GM23248 (cell line): ENCODE data around the gene SH3BP1. TPM values are rescaled to one million over a fixed set of nuclear protein-coding genes. Genes with fewer than 3 reads are reported as not detected.

ENCODE experiments used
- DNase-seq: peaks from one replicate; pipeline ENCODE4 v3.0.0-alpha.2; 2015
- H2AFZ ChIP-seq: fragments of 200-600 bp; sonication (generic); 2 replicates; pipeline ENCODE4 v1.6.1; 2016; ENCODE audit warnings: antibody characterized with exemption
- H3F3A ChIP-seq: fragments of 200-600 bp; sonication (generic); 2 replicates; pipeline ENCODE4 v1.6.1; 2016; ENCODE audit warnings: mild to moderate bottlenecking, antibody characterized with exemption, mixed run types; ENCODE audit not compliant: insufficient read depth
- H3K27ac ChIP-seq: fragments of 200-600 bp; sonication (generic); 2 replicates; pipeline ENCODE4 v1.5.1; 2016; ENCODE audit warnings: mild to moderate bottlenecking
- H3K27me3 ChIP-seq: fragments of 200-600 bp; sonication (generic); replicated peaks from 2 replicates; pipeline ENCODE4 v1.6.1; 2016; ENCODE audit warnings: mild to moderate bottlenecking; ENCODE audit not compliant: insufficient read depth
- H3K36me3 ChIP-seq: fragments of 200-600 bp; sonication (generic); 2 replicates; pipeline ENCODE4 v1.6.1; 2016; ENCODE audit warnings: low read depth, mild to moderate bottlenecking
- H3K4me1 ChIP-seq: fragments of 200-600 bp; sonication (generic); 2 replicates; pipeline ENCODE4 v1.6.1; 2016; ENCODE audit warnings: mild to moderate bottlenecking; ENCODE audit not compliant: insufficient read depth
- H3K4me2 ChIP-seq: fragments of 200-600 bp; sonication (generic); one replicate; pipeline ENCODE4 v1.6.1; 2016; ENCODE audit warnings: mild to moderate bottlenecking; ENCODE audit not compliant: unreplicated experiment
- H3K4me3 ChIP-seq: fragments of 200-600 bp; sonication (generic); 2 replicates; pipeline ENCODE4 v1.5.1; 2016; ENCODE audit warnings: mild to moderate bottlenecking
- H3K79me2 ChIP-seq: fragments of 200-600 bp; sonication (generic); 2 replicates; pipeline ENCODE4 v1.6.1; 2016; ENCODE audit warnings: mild to moderate bottlenecking; ENCODE audit not compliant: insufficient read depth
- H3K9ac ChIP-seq: fragments of 200-600 bp; sonication (generic); 2 replicates; pipeline ENCODE4 v1.6.1; 2016; ENCODE audit warnings: mild to moderate bottlenecking
- H3K9me2 ChIP-seq: fragments of 200-600 bp; sonication (generic); 2 replicates; pipeline ENCODE4 v1.6.1; 2016; ENCODE audit warnings: mixed run types, mild to moderate bottlenecking, moderate library complexity; ENCODE audit not compliant: insufficient read depth
- H3K9me3 ChIP-seq: fragments of 200-600 bp; sonication (generic); one replicate; pipeline ENCODE4 v1.6.1; 2017; ENCODE audit warnings: low read depth
- H4K20me1 ChIP-seq: fragments of 200-600 bp; sonication (generic); 2 replicates; pipeline ENCODE4 v1.6.0; 2016; ENCODE audit not compliant: insufficient read depth
- EZH2 ChIP-seq: fragments of 200-600 bp; sonication (generic); IDR thresholded peaks from 2 replicates; pipeline ENCODE4 v1.6.1; 2018; ENCODE audit warnings: antibody characterized with exemption, mild to moderate bottlenecking; ENCODE audit not compliant: insufficient read depth, poor library complexity, severe bottlenecking
- EZH2phosphoT487 ChIP-seq: fragments of 200-600 bp; sonication (generic); IDR thresholded peaks from 2 replicates; pipeline ENCODE4 v1.6.1; 2018; ENCODE audit warnings: antibody characterized with exemption, moderate library complexity, mild to moderate bottlenecking, low read depth; ENCODE audit not compliant: insufficient read depth
- WGBS, 2 experiments: methylation state at CpG; one replicate each; pipeline ENCODE4 v1.1.6; 2015 to 2017; ENCODE audit warnings: low lambda C conversion rate in 2 of 2, low coverage in 1 of 2; ENCODE audit errors: missing lambda C conversion rate in 2 of 2; 5-methylcytosine and 5-hydroxymethylcytosine counted together
- in situ Hi-C: fragments of 300-500 bp; cut with MboI; formaldehyde crosslinking; loops from 2 replicates; pipeline ENCODE4 v1.15.0; 2020
- polyA plus RNA-seq: library from polyadenylated mRNA; unstranded; fragments of >200 nt; fragmentation: Nextera tagmentation; extraction: Ambion mirVana; gene quantifications from 2 replicates; pipeline ENCODE4 v1.2.1, GENCODE V29; 2016
- total RNA-seq: library from RNA; depleted of rRNA; stranded (reverse); fragments of >200 nt; shearing (Covaris generic); gene quantifications from 2 replicates; pipeline ENCODE4 v1.2.3, GENCODE V29; 2014

Gene SH3BP1
- total and polyA plus RNA-seq, 2 experiments from 2014 or later: 0.81 to 9.9 TPM

- Histone ChIP-seq H4K20me1 (peaks cover 8% of the 10 kb centered on the region; the same call in 1 of the 2 replicates), H3K36me3 (peaks cover 19% of the 10 kb centered on the region), H3K9me3 (no peaks in the 10 kb centered on the region), H3F3A (peaks cover 35% of the 10 kb centered on the region), H3K27me3 (no peaks in the 10 kb centered on the region), H3K9ac (peak overlapping the region; percentile 85), H3K79me2 (peaks cover 33% of the 10 kb centered on the region), H3K9me2 (no peaks in the 10 kb centered on the region), H3K27ac (peak overlapping the region; percentile 82), H3K4me2 (peak overlapping the region; percentile 100), H3K4me3 (peak overlapping the region; percentile 89), H3K4me1 (peaks cover 14% of the 10 kb centered on the region), H2AFZ (no peak overlapping the region)
- whole genome bisulfite sequencing, 2 experiments: 2 to 3% methylated on average over 12 to 16 of the region's 17 CpGs
- in situ Hi-C loops: no loop called here
- TF ChIP-seq EZH2phosphoT487: no peak
- no peak for TF ChIP-seq EZH2
- peak; percentile 68 for DNase-seq
Measured at GRCh38 chr22:37675930-37676735, 36.7 kb downstream of the SH3BP1 start.

DNA sequence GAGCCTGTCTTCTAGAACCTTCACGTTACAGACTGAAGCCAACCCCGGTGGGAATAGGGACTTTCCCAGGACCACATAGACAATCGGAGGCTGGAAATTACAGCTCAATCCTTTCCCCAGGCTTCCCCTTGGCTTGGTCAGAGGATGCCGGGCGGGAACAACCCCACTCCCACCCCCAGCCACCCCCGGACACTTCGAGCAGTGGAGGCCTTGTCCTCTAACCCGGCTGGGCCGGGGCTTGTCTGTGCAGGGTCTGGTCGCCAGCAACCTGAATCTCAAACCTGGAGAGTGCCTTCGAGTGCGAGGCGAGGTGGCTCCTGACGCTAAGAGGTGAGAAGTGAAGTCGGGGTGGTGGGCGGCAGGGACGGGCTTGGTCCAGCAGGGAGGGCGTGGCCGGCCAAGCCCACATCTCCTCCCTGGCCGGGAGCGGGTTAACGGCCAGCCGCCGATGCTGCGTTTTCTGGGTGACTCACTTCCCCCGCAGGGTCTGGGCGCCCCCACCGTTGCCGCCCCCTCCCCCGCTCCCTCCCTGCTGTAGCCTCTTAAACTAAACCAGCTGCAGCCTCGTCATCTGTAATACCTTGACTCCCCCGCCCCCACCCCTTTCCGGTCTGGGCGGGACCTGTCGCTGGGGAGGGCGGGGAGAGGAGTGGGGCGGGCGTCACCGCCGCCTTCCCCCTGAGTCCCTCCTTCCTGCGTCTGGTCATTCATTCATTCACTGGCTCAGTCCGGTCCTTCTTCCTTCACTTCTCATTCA, 37.4 kb downstream of the SH3BP1 start:
- peak overlapping the region; percentile 100 for H3K4me2 ChIP-seq
- in situ Hi-C loops: no loop called here

DNA sequence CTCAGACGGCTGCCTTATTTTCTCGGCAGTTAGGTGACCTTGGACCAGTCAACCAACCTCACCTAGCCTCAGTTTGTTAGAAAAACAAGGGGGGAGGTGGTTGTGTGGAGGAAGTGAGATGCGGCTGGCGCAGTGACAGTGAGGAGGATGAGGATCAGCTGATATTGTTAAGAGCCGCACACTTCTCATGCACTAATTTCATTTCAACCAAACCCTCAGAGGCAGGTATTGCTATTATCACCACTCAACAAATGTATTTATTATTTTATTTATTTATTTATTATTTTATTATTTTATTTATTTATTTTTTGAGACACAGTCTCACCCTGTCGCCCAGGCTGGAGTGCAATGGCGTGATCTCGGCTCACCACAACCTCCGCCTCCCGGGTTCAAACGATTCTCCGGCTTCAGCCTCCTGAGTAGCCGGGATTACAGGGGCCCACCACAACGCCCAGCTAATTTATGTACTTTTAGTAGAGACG, 38.1 kb downstream of the SH3BP1 start:
- peaks cover 33% of the 10 kb centered on the region for H3K79me2 ChIP-seq
- no peaks in the 10 kb centered on the region for H3K27me3 ChIP-seq
- peaks cover 19% of the 10 kb centered on the region for H3K36me3 ChIP-seq
- no peak overlapping the region for H2AFZ ChIP-seq
- in situ Hi-C loops: no loop called here
- no peaks in the 10 kb centered on the region for H3K9me3 ChIP-seq
- no peak for TF ChIP-seq EZH2
- H3K4me3 ChIP-seq: peak overlapping the region; percentile 89
- WGBS, 2 experiments: 30 to 33% methylated on average over 15 of the region's 15 CpGs
- H3K9ac ChIP-seq: peak overlapping the region; percentile 85
- H3K27ac ChIP-seq: peak overlapping the region; percentile 82
- H3K4me1 ChIP-seq: peaks cover 14% of the 10 kb centered on the region
- peak overlapping the region; percentile 100 for H3K4me2 ChIP-seq
- H4K20me1 ChIP-seq: peaks cover 8% of the 10 kb centered on the region; the same call in 1 of the 2 replicates
- DNase-seq: no peak
- H3F3A ChIP-seq: peaks cover 38% of the 10 kb centered on the region
- no peaks in the 10 kb centered on the region for H3K9me2 ChIP-seq

More for the DNA sequence above, 37.4 kb downstream of the SH3BP1 start:
- WGBS, 2 experiments: 1% methylated on average over 19 to 35 of the region's 42 CpGs
- Histone ChIP-seq H3K9ac (peak overlapping the region; percentile 85), H3F3A (peaks cover 38% of the 10 kb centered on the region), H3K27me3 (no peaks in the 10 kb centered on the region), H3K9me2 (no peaks in the 10 kb centered on the region), H2AFZ (no peak overlapping the region), H3K9me3 (no peaks in the 10 kb centered on the region), H3K4me3 (peak overlapping the region; percentile 89), H3K36me3 (peaks cover 19% of the 10 kb centered on the region), H3K4me1 (peaks cover 14% of the 10 kb centered on the region), H4K20me1 (peaks cover 8% of the 10 kb centered on the region; the same call in 1 of the 2 replicates), H3K79me2 (peaks cover 33% of the 10 kb centered on the region), H3K27ac (peak overlapping the region; percentile 82)
- no peak for TF ChIP-seq EZH2phosphoT487
- TF ChIP-seq EZH2: no peak
- peak; percentile 99 for DNase-seq

DNA sequence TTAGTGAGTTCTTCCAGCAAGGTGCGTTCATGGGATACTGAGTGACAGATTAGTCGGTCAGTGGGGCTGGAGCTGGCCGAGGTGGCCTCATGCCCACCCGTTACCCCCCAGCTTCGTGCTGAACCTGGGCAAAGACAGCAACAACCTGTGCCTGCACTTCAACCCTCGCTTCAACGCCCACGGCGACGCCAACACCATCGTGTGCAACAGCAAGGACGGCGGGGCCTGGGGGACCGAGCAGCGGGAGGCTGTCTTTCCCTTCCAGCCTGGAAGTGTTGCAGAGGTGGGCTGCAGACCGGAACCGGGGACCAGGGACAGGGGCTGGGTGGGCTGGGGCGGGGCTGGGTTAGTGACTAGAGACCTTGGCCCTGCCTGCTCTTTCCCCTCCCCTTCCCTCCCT, 38.9 kb downstream of the SH3BP1 start:
- Histone ChIP-seq H3K27ac (peak overlapping the region; percentile 82; the same call in 1 of the 2 replicates), H3K9me3 (no peaks in the 10 kb centered on the region), H3K4me2 (peak overlapping the region; percentile 100), H4K20me1 (peaks cover 8% of the 10 kb centered on the region; the same call in 1 of the 2 replicates), H3K4me3 (peak overlapping the region; percentile 89), H3K9me2 (no peaks in the 10 kb centered on the region), H2AFZ (no peak overlapping the region), H3K79me2 (peaks cover 33% of the 10 kb centered on the region), H3F3A (peaks cover 38% of the 10 kb centered on the region), H3K9ac (peak overlapping the region; percentile 85), H3K4me1 (peaks cover 14% of the 10 kb centered on the region), H3K36me3 (peaks cover 19% of the 10 kb centered on the region), H3K27me3 (no peaks in the 10 kb centered on the region)
- 52 to 56% methylated on average over 16 to 18 of the region's 18 CpGs for WGBS, 2 experiments
- no peak for TF ChIP-seq EZH2phosphoT487
- TF ChIP-seq EZH2: no peak
- in situ Hi-C loops: no loop called here
- no peak for DNase-seq
